NCI-H510A treated with DMSO at 0.1 percent for 48 hours (cell line): Measurements from ENCODE around the gene KLK2.

Source experiments
- DNase-seq: peaks from one replicate; lab custom pipeline; 2025; lab: John Stamatoyannopoulos, UW

The KLK2 gene

GRCh38 chr19:50873056-50873455 lies at the start of gene KLK2:
Gene KLK2 (plus strand): TSS chr19:50873439. CDS start chr19:50873474, 35 bp downstream.
- DNase-seq = no peak

GRCh38 chr19:50826492-50827240 lies 46.6 kb upstream of the KLK2 start:
- DNase-seq = no peak

GRCh38 chr19:50827476-50827875 lies 45.8 kb upstream of the KLK2 start:
- DNase-seq = no peak

- DNase-seq = no peak
Observed at GRCh38 chr19:50829801-50830200, 43.4 kb upstream of the KLK2 start.

- no peak for DNase-seq
Observed at GRCh38 chr19:50830266-50831025, 42.8 kb upstream of the KLK2 start.

GRCh38 chr19:50831026-50831396 lies 42.2 kb upstream of the KLK2 start:
- no peak for DNase-seq

GRCh38 chr19:50832666-50833065 lies 40.6 kb upstream of the KLK2 start:
- DNase-seq = no peak

GRCh38 chr19:50833117-50833801 lies 40.0 kb upstream of the KLK2 start, which contains the start of gene KLK15:
Gene KLK15 (minus strand): TSS chr19:50833574. CDS start chr19:50831492, 2,082 bp downstream.
- DNase-seq = no peak

GRCh38 chr19:50833802-50834167 lies 39.5 kb upstream of the KLK2 start:
- DNase-seq = no peak

GRCh38 chr19:50835103-50835784 lies 38.0 kb upstream of the KLK2 start:
- peak; percentile 3 for DNase-seq

GRCh38 chr19:50835785-50836542 lies 37.3 kb upstream of the KLK2 start:
- peak; percentile 43 for DNase-seq

GRCh38 chr19:50836543-50837195 lies 36.6 kb upstream of the KLK2 start:
- no peak for DNase-seq

- DNase-seq = no peak
Observed at GRCh38 chr19:50837300-50837699, 35.9 kb upstream of the KLK2 start.

GRCh38 chr19:50838239-50838638 lies 35.0 kb upstream of the KLK2 start:
- DNase-seq = no peak

GRCh38 chr19:50839712-50840655 lies 33.3 kb upstream of the KLK2 start:
- no peak for DNase-seq

GRCh38 chr19:50842130-50842529 lies 31.1 kb upstream of the KLK2 start:
- DNase-seq = no peak

GRCh38 chr19:50843205-50843604 lies 30.0 kb upstream of the KLK2 start:
- no peak for DNase-seq

GRCh38 chr19:50843701-50844221 lies 29.5 kb upstream of the KLK2 start:
- DNase-seq = no peak

GRCh38 chr19:50844296-50844935 lies 28.8 kb upstream of the KLK2 start:
- DNase-seq = no peak
